ENCODE results near the gene PMP22.

The PMP22 gene

DNA sequence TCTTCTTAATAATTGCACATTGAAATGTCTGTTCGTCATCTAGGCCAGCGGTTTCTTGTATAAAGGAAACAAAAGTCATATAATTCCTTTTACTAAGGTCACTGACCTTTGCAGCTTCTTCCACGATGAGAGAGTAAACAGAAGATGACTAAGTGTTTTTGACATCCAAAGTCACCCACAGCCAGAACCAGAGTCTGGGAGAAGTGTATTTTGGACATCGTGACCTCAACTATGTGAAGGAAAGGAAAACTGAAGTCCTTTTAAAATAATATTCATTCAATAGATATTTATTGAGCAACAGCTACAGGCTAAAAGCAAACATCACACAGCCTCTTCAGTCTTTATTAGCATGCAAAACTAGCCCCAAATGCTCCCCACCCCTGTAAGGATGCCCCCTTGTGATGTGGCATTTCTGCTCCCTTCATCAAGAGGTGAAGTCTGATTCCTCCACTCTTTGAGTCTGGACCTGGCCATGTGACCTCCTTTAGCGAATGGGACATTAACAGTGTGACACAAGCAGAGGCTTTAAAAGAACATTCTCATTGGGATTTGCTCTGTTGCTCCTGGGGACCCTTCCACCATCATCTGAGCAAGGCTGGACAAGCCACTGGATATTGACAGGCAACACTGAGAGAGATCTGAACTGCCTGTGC lies 8.1 kb upstream of the PMP22 start:
- DNase-seq = no peak

DNA sequence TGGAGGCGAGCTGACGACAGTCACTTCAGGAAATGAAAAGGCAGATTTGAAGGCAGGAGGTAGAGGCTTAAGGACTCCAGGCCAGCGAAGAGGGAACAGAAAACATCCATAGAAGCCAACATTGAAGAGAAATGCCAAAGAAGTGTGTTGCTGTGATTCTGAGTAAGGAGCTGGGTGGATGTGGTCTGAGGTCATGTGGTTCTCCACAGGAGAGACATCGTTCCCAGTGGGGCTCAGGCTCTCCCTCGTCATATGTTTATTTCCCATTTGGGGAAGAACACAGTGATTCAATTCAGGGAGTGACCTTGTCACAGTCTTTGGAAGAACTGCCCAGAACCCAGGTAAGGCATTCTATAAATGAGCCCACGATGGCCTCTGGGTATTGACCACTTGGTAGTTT lies 6.6 kb upstream of the PMP22 start:
- no peak for DNase-seq

DNA sequence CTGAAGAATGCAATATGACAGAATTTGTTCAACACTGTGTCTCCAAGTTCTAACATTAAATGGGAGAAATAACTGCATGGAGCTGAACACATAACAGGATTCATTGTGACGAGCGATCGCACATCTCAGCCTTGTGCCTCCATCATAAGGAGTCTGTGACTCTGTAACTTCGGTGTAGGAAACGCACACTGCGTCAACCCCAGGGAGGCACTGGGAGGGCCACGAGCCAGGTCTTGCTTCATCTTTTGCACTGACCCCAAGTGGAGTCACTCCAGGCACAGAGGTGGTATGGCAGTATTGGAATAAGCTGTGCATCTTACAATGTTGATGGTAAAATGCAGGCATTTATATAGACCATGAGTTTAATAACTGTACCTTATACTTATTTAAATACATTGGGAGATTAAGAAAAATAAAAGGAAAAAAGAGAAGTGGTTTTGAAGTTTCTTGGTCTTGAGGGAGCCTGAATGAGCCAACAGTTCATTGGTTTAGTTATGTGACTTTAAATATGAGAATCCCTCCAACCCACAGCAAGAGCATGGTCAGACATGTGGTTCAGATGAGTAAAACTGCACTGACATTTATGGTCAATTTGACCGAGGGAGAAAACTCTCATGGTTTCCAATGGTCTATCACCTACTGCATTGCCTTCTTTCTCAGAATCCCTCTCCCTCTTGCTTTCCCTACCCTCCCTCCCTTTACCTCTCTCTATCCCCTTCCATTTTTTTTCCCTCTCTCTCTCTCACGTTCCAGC lies 5.7 kb upstream of the PMP22 start:
- DNase-seq = no peak

DNA sequence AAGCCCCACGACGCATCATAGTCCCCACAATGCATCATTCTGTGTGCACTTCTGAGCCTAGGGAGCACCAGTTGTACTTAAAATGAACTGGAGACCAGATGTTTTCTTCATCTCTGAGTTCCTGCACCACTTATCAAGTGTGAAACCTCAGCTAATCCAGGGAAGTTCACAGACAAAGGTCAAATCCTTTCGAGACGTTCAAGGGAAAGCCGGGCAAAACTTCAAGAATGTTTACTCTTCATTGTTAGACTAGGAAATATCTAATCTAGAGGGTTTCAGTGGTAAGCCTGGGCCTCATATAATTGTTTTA lies 4.6 kb upstream of the PMP22 start:
- DNase-seq = no peak

DNA sequence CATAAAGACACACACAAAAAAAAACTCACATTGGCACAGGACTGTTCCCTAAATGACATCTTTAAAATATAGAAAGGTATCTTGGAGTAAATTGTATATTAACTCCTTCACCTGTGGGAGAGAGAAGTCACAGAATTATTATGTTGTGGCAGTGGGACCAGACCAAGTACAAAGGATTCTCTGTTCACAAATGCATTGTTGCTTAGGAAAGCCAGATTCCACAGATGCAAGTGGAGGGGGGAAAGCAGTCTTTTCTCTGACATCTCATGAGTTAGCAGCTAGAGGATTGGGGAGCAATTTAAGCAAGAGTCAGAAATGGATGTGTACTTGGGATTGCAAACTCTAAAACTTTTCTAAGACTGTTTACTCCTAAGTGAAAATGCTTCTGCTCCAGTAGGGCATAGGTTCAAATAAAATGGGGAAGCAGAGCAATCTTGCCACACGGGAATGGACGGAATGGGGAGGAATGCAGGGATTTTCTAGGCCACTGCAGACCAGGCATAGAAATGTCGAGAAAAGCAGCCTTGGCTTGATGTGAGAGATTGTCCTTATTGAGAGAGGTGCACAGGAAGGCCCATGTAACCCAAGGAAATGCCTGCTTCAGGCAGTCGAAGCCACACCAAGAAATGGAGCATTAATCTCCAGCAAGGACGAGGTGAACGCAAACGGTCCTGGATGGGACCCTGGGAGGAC lies 4.1 kb upstream of the PMP22 start:
- DNase-seq = no peak

DNA sequence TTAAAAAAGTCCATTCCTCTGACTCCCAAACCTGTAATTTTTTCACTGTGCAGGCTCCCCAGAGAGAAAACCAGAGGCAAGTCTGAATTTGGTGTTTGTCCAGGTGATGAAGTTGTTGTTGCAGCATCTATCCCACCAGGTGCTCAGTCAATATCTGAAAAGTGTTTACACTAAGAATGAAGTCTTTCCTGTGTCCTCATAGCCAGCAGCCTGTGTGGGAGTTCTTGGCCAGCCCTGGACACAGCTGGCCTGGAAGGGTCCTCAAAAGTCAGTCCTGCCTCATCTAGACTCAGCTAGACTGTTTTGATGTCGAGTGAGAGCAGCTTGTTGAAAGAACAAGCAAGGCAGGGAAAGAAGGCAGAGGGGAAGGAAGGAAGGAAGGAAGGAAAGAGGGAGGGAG lies 3.3 kb upstream of the PMP22 start:
- no peak for DNase-seq

DNA sequence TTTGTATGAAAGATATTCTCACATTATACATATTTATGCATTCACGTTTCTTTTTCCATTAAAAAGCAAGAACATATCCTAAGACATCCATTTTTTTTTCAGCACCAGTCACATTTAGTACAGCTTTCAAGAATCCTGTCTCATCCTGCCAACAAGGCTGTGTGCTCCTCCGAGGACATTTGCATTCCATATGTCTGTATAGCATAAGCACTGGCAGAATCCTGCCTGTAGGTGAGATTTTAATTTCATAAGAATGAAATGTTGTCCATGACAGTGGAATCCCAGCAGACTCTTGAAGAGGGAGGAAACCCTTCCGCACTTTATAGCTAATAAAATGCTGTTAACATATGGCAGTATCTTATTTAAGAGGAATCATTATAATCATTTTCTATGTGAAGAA lies 2.9 kb upstream of the PMP22 start:
- no peak for DNase-seq

DNA sequence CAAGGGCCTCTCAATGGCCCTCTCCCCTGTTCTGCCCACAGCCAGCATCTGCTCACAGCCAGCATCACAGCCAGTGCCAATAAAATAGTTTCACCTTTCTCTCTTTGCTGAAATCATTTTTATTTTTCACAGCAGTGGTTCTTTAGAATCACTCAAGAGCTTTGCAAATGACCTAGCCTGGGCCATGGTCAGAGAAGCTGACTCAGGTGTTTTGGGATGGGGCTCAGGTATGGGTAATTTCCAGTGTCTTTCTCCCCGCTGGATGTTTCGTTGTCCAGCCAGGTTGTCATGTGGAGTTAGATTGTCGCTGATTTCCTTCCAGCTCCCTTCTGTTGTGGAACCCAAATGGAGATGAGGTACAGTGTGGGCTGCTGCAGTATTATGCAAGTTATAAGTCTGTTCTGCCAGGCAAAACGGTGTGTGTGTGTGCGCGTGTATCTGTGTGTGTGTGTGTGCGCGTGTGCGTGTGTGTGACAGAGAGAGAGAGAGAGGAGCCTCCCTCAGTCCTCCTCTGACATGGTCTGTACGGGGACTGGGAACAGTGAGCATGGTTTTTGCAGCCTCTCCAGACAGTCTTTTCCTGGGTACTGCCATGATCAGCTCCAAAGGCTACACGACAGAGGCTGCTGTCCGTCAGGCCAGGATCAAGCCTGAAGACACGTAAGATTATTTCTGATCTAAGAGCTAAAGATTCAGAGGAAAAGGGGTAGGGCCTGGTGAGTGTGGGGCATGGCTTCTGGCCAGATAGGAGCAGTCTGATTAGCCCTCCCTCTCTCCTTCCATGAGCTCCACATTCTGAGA lies 1.4 kb upstream of the PMP22 start:
- no peak for DNase-seq

DNA sequence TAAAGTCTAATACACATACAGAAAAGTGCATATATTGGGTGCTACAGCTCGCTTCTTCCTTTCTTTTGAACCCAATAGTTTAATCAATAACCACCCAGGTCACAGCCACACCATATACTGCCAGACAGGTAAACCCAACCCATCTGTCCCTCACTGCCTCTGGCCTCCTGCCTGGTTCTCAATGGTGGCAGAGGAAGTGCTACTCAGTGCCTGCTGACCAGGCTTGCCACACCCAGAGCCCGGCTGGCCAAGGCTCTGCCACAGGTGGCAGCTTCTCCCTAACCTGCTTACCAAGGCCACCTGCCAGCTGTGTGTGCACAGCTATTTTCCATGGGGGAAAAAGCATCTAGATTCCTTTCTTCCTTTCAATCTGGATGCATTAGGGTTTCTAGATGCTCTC lies 584 bp downstream of the PMP22 start:
- no peak for DNase-seq

DNA sequence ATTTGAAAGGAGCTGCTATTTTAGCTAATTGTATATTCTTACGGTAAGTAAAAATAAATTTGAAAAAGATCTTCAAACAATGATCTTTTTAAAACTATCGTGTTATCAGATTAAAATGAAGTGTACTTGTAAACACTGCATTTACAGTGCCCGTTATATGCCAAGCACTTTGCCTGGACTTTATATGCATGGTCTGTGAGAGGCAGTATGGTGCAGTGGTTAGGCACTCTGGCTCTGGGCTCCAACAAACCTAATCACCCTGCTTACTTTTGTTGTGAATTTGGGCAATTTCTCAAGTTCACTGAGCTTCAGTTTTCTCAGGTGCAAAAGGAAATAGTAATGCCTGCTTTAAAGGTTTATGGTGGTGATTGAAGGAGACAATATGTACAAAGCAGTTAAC lies 1.4 kb downstream of the PMP22 start:
- peak; percentile 17 for DNase-seq

DNA sequence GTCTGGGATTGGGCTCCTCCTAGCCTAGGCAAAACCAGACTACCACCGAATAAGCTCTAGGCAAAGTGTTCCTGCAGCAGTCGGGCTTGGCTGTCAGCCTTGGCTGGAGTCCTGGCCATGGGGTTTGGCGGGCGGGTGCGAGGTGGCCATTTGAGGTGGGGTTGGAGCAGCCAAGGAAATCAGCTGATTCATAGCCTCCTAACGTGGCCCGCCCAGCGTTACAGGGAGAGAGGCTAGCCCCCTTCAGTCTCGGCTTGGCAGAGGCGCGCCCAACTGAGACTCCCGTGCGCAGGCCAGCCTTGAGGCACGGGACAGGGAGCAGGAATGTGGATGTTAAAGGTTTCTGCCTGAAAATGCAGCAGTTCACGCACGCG lies 1.9 kb downstream of the PMP22 start:
- DNase-seq = peak; percentile 53

DNA sequence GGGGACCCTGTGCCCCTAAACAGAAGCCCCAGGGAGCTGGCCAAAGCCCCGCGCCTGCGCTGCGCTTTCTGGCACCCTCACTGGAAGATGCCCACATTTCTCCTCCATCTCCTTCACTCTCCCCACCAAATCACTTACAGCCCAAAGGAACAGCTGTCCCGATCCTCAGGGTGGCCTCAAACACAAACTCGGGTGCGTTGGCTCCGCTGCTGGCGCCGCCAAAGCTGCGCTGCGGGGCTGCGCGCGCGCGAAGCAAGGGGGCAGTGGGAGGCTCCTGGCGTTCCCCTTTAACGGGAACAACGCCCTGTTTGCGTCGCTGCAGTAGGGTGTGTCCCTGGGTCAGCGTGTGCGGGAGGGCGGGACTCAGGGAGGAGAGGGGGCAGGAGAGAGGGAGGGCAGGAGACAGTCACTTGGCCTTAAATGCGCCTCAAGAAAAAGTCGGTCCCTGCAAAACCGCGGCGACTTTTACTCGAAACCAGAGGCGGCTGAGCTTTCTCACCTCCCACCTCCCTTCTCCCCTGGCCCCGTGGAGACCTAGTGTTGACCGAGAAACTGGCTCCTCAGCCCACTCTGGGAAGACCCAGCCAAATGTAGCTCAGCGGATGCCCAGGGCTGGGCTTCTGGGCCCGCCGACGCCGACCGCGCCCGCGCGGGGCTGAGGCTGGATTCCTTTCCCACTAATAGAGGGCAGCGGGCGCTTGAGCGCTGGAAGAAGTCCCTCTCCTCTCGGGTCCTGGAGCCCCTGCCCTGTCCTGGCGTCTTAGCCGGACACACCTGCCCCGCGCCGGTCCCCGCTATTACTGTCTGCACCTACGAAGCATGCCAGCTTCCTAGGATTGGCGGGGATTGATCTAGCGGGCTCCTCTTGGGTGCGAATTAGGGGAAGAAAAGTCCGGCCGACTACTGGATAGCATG lies 2.6 kb downstream of the PMP22 start:
- peak; percentile 89 for DNase-seq

DNA sequence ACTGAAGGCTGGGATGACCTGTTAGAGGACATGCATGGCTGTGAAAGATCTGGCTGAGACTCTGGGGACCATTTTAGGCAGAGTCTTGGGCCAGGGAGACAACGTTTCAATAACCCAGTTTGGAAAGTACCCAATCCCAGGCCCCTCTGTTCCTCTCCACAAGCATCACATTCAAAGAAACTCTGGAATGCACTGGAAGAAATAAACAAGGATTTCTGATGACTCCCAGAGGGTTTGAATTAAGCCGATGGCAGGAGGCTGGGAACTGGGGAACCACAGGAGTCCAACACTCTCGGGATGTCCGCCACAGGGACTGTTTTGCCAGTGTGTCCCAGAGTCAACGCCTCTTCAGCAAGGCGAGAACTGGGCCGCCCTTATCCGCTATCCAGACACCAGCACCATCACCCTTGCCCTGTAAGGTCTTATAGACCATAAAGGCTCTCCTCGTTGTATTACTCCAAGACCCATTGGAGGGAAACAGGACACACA lies 3.3 kb downstream of the PMP22 start:
- DNase-seq = peak; percentile 33

DNA sequence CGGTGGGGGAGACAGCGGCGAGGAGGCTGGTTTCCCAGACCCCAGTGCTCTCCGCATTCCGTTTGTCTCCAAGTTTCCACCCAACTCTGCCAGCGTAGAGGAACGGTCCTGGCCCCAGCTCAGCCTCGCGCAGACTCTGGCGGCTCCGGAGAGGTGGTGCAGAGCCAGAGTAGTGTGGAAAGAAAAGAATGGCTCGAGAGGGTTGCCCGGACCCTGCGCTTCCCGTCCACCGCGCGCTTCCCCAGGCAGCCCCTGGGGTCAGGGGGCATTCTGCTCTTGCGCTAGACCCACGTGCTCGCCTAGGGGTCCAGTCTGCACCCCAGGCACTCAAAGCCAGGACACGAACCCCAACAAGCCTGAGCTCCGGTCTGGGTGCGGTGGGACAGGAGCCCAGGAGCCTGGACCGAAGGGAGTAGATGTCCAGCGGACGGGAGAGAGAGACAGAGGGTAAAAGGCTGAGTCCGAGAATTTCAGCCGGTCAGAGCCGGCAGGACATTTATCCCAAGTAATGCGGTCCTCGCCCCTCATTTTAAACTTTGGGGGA lies 3.8 kb downstream of the PMP22 start:
- peak; percentile 68 for DNase-seq

DNA sequence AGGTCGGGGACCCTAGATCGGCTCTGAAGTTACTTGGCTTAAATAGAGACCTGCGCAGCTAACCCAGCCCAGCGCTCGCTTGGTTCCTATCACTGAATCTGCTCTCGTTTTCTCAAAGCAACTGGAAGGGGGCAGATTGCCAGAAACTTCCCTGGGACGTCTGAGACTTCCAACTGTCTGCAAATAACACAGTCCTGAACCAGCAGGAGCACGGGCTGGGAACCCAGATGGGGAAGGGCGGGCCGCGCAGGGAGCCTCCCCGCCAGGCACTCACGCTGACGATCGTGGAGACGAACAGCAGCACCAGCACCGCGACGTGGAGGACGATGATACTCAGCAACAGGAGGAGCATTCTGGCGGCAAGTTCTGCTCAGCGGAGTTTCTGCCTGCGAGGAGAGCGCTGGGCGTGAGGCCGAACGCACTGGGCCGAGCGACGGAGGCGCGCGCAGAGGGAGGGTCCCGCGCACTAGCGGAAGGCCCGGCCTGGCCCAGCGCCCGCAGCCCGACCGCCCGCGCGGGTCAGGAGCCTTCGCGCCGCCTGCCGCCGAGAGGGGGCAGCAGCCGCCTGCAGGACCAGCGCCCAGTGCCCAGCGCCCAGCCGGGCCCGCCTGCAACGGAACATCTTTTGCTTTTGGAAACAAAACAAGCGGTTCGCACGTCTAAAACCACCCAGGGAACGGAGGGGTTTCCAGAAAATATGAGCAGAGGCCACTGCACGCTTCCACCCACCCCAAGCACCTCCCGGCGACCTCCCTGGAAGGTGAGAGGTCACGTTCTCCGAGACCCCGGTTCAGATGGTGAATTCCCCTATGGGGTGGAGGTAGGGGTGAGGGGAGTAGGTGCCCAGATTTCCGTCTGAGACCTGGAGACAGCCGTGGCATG lies 4.5 kb downstream of the PMP22 start:
- DNase-seq = peak; percentile 81

DNA sequence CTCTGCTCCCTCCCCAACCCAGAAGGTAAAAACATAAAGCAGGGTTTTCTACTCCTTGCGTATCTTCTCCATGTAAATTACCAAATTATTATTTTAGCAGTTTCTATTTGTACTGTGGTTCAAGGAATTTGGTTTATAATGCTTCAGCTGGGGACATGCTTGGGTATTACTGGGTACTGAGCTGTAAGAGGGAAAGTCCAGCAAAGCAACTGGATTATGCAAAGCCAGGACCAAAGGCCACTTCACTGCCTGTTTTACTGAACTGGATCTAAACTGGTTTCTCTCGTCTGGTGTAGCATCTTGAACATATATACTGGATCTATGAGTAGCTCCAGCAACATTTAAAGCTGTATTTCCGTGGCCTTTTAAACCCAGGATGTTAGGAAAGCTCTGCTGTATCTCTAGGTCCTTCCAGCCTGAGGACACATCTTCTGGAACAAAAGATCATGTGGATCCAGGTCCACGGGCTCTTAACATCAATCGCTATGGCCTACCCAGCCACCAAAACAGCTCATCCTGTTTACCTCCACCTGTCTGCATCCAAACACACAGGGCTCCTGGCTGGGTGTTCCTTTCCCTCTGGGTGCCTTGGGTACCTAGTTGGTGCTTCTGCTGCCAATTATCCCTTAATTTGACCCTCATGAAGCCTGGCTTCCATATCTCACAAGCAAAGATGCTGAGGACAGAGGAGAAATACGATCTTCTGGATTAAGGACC lies 7.2 kb downstream of the PMP22 start:
- no peak for DNase-seq

DNA sequence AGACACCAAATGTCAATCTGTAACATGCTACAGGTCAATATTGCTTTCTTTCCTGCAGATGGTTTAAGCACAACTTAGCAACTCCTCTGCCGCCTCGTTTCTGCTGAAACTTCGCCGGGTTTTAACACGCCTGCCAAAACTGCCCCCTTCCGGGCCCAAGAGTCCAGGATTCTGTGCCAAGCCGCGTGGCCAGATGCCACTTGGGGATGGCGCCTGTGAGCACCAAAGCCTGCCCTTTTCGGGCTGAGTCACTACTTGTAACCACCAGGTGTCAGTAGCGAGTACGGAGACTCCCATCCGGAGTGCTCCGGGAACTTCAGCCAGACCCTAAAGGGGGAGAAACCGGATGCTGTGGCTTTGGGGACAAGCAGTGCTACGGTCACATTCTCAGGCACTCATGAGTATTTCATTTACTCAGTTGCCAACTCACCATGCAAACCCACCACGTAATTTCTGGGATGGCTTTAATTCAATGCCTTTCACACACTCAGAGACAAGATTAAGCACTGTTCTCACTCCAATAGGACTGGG lies 7.8 kb downstream of the PMP22 start:
- peak; percentile 94 for DNase-seq

DNA sequence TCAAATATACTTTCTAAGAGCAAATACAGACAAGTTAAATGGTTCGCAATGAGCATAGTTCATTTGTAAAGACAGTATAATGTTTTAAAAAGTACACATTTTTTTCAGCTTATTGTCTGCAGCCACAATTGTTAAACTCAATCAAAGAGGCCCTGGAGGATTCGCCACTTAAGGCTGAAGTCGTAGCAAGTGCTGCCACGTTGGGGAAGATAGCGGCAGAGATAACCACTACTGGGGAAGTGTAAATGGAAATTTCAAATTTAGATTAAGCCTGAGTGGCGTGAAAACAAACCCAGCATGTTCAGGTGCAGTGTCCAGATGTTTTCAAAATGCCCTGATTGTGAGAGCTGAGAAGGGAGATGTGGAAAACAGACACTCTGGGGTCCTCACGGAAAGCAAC lies 8.4 kb downstream of the PMP22 start:
- DNase-seq = no peak

DNA sequence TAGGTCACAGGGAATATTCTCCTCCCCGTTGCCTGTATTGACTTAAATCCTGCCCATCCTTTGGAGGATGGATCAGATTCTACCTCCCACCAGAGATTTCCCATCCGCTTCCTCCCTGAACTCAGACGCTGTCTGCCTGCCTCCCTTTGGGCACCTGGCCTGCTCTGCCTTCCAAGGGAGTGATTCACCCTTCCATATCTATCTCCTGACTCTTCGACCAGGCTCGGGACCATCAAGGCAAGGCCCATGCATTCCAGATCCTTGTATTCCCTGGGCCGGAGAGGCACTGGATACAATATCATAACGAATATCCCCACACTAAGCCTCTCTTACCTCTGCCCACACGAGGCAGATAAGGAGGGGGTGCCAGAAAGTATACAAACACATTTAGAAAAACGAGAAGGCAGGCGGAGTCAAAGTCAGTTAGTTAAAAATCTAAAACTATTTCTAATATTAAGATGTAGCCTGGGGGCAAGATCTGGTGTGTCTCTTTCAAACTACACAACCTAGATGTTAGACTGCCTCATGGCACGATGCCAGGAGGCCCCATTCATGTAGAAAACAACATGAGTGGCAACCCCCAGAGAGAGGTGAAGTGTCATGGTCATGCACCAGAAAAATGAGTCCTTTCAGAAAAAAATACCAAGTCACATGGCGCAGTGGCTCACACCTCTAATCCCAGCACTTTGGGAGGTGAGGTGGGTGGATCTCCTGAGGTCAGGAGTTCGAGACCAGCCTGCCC lies 9.2 kb downstream of the PMP22 start:
- peak; percentile 24 for DNase-seq
